Measurements from ENCODE around the gene GXYLT2.

Gene GXYLT2

DNA sequence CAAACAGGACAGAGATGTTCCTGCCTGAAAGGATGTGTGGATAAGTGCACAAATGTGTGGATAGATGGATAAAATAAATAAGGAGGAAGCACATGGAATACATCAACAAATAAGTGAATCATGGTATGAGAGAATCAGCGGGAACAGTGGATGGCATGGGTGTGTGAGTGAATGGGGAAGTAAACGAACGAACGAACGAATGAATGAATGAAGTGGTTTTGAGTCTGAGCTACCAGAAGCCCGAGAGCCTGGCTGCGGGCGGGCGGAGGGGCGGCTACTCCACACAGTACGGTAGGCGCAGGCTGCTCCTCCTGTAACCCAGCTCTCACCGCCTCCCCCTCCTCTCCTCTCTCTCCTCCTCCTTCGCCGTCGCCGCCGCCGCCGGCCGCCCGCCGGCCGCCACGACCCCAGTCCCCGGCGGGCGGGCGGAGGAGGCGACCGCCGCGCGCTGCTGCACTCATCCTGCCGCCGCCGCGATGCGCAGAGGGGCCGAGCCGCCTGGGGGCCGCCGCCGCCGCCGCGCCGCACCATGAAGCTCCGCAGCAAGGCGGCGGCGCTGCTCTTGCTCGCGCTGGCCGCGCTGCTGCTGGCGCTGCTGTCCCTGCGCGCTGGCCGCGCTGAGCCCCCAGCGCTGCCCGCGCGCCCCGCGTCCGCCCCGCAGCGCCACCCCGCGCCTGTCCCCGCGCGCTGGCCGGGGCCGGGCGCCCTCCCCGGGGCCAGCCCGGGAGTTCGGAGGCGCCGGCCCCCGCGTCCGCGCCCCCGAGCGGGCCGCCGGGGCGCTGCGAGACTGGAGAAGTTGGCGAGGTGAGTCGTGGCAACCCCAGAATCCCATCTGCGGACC, at the start of gene GXYLT2 (continued):
- TF ChIP-seq SP7 (tag by site-specific recombination; IDR thresholded peaks at IDR 0.05), result 0 out of 2 replicates have a peak, but pooled peaks have one; percentile 44
- TF ChIP-seq OSR2 (tag by site-specific recombination; IDR thresholded peaks at IDR 0.05), result peak; percentile 45; the same call in 1 of the 2 replicates
- no peak for TF ChIP-seq KLF1 (tag by site-specific recombination; IDR thresholded peaks at IDR 0.05)
- no peak for TF ChIP-seq ZNF600 (tag by site-specific recombination; IDR thresholded peaks at IDR 0.05)
- peak; percentile 14; the same call in 1 of the 2 replicates for TF ChIP-seq ZNF341 (tag by site-specific recombination; IDR thresholded peaks at IDR 0.05; ENCODE audit: low read depth)
- no peak for TF ChIP-seq ZNF654 (tag by site-specific recombination; IDR thresholded peaks at IDR 0.05; ENCODE audit: low read depth)
- TF ChIP-seq, protein P1, sequence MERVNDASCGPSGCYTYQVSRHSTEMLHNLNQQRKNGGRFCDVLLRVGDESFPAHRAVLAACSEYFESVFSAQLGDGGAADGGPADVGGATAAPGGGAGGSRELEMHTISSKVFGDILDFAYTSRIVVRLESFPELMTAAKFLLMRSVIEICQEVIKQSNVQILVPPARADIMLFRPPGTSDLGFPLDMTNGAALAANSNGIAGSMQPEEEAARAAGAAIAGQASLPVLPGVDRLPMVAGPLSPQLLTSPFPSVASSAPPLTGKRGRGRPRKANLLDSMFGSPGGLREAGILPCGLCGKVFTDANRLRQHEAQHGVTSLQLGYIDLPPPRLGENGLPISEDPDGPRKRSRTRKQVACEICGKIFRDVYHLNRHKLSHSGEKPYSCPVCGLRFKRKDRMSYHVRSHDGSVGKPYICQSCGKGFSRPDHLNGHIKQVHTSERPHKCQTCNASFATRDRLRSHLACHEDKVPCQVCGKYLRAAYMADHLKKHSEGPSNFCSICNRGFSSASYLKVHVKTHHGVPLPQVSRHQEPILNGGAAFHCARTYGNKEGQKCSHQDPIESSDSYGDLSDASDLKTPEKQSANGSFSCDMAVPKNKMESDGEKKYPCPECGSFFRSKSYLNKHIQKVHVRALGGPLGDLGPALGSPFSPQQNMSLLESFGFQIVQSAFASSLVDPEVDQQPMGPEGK (tag by site-specific recombination; IDR thresholded peaks at IDR 0.05), result peak; percentile 38; the same call in 1 of the 2 replicates
- no peak for TF ChIP-seq ZNF473 (tag by site-specific recombination; IDR thresholded peaks at IDR 0.05)
- peak; percentile 81; the same call in 1 of the 2 replicates for TF ChIP-seq ZSCAN23 (tag by site-specific recombination; IDR thresholded peaks at IDR 0.05)
- no peak for TF ChIP-seq ZNF266 (tag by site-specific recombination; IDR thresholded peaks at IDR 0.05; ENCODE audit: low read depth)
- TF ChIP-seq TCF7L2 (IDR thresholded peaks at IDR 0.05; ENCODE audit: borderline replicate concordance, low read depth, low read length), result no peak
- peak; percentile 60; the same call in 1 of the 2 replicates for TF ChIP-seq ZNF660 (tag by site-specific recombination; IDR thresholded peaks at IDR 0.05)
- TF ChIP-seq, protein P2, sequence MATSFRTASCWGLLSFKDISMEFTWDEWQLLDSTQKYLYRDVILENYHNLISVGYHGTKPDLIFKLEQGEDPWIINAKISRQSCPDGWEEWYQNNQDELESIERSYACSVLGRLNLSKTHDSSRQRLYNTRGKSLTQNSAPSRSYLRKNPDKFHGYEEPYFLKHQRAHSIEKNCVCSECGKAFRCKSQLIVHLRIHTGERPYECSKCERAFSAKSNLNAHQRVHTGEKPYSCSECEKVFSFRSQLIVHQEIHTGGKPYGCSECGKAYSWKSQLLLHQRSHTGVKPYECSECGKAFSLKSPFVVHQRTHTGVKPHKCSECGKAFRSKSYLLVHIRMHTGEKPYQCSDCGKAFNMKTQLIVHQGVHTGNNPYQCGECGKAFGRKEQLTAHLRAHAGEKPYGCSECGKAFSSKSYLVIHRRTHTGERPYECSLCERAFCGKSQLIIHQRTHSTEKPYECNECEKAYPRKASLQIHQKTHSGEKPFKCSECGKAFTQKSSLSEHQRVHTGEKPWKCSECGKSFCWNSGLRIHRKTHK (tag by site-specific recombination; IDR thresholded peaks at IDR 0.05), result no peak
- no peak for TF ChIP-seq ZFP41 (tag by site-specific recombination; IDR thresholded peaks at IDR 0.05; ENCODE audit: borderline replicate concordance)
- TF ChIP-seq, protein P3, sequence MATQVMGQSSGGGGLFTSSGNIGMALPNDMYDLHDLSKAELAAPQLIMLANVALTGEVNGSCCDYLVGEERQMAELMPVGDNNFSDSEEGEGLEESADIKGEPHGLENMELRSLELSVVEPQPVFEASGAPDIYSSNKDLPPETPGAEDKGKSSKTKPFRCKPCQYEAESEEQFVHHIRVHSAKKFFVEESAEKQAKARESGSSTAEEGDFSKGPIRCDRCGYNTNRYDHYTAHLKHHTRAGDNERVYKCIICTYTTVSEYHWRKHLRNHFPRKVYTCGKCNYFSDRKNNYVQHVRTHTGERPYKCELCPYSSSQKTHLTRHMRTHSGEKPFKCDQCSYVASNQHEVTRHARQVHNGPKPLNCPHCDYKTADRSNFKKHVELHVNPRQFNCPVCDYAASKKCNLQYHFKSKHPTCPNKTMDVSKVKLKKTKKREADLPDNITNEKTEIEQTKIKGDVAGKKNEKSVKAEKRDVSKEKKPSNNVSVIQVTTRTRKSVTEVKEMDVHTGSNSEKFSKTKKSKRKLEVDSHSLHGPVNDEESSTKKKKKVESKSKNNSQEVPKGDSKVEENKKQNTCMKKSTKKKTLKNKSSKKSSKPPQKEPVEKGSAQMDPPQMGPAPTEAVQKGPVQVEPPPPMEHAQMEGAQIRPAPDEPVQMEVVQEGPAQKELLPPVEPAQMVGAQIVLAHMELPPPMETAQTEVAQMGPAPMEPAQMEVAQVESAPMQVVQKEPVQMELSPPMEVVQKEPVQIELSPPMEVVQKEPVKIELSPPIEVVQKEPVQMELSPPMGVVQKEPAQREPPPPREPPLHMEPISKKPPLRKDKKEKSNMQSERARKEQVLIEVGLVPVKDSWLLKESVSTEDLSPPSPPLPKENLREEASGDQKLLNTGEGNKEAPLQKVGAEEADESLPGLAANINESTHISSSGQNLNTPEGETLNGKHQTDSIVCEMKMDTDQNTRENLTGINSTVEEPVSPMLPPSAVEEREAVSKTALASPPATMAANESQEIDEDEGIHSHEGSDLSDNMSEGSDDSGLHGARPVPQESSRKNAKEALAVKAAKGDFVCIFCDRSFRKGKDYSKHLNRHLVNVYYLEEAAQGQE (tag by site-specific recombination; IDR thresholded peaks at IDR 0.05), result peak; percentile 18; the same call in 1 of the 2 replicates
- TF ChIP-seq, protein P4, sequence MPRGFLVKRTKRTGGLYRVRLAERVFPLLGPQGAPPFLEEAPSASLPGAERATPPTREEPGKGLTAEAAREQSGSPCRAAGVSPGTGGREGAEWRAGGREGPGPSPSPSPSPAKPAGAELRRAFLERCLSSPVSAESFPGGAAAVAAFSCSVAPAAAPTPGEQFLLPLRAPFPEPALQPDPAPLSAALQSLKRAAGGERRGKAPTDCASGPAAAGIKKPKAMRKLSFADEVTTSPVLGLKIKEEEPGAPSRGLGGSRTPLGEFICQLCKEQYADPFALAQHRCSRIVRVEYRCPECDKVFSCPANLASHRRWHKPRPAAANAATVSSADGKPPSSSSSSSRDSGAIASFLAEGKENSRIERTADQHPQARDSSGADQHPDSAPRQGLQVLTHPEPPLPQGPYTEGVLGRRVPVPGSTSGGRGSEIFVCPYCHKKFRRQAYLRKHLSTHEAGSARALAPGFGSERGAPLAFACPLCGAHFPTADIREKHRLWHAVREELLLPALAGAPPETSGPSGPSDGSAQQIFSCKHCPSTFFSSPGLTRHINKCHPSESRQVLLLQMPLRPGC (tag by site-specific recombination; IDR thresholded peaks at IDR 0.05), result no peak
- TF ChIP-seq ZNF610 (tag by site-specific recombination; IDR thresholded peaks at IDR 0.05; ENCODE audit: borderline replicate concordance), result no peak; the same call in 1 of the 2 replicates
- no peak for TF ChIP-seq ZNF121 (tag by site-specific recombination; IDR thresholded peaks at IDR 0.05)
- no peak for TF ChIP-seq ZNF391 (tag by site-specific recombination; IDR thresholded peaks at IDR 0.05; ENCODE audit: borderline replicate concordance, low read depth)
- TF ChIP-seq ZBTB48 (tag by site-specific recombination; IDR thresholded peaks at IDR 0.05), result no peak
- TF ChIP-seq SCRT2 (tag by site-specific recombination; IDR thresholded peaks at IDR 0.05), result 0 out of 2 replicates have a peak, but pooled peaks have one; percentile 59

All from HEK293 (cell line).